22Rv1 (cell line): ENCODE measurements around the gene WDR70.

Source experiments
- CTCF ChIP-seq: fragments of 450-650 bp; IDR thresholded peaks from 2 replicates; pipeline ENCODE4 v1.5.1; 2017; ENCODE audit warnings: mild to moderate bottlenecking
- ZFX ChIP-seq: fragments of 450-650 bp; IDR thresholded peaks from 2 replicates; pipeline ENCODE4 v1.6.1; 2017; ENCODE audit warnings: antibody characterized with exemption, borderline replicate concordance

- TF ChIP-seq ZFX (no peak), CTCF (no peak)
Measured at GRCh38 chr5:37767961-37768360, 388.8 kb downstream of the WDR70 start.
